ENCODE measurements around the gene DYDC1.
"Not testable (repeated sequence)": the region's sequence is repeated elsewhere in the genome, so short reads cannot be mapped to it uniquely, and the experiment has no call there.

DYDC1 gene
- total RNA-seq: 0 reads per million in 2 experiments

DNA sequence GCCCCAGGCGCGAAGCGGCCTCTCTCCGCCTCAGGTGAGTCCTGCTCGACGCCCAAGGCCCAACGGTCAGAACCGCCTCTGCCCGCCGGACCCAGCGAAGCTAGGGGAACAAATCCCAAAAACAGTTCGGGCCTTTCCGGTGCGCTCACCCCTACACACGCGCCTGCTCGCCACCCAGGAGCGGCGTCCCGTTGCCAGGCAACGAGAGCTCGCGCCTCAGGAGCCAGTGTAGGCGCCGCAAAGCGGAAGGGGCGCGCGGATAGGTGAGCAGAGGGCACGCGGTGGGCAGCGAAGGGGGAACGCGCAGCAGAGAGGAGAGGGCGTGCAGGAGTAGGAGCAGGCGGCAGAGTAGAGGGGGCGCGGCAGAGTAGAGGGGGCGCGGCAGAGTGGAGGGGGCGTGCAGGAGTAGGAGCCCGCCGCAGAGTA is at the start of gene DYDC1, which contains the start of gene DYDC2:
Gene DYDC1, minus strand, starts transcription at position 193 of the 426 bp plus-strand sequence. CDS start 4,154 bp downstream, outside the sequence.
Gene DYDC2, plus strand, starts transcription at position 219 of the 426 bp plus-strand sequence. CDS start 5,663 bp downstream, outside the sequence.
- no peak for DNase-seq (ENCODE audit: low read depth)

DNA sequence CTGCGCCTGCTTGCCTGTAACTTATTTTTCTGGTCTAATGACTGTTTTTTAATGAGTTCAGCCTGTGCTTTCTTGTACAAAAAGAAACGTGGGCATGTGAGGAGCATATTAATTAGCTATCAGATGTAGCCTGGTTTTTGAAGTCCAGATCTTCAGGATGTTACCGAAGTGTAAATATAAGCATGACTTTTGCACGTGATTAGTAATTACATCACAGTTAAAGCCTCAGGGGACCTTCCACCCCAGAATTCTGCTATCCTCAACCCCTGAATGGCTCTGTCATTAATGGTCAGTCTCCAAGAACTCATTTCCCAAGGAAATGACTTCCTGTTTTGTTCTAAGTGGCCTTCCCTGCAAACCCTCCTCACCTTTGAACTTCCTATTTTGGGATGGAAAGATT is 49.6 kb upstream of the DYDC1 start:
- no peak for DNase-seq (ENCODE audit: low read depth)

DNA sequence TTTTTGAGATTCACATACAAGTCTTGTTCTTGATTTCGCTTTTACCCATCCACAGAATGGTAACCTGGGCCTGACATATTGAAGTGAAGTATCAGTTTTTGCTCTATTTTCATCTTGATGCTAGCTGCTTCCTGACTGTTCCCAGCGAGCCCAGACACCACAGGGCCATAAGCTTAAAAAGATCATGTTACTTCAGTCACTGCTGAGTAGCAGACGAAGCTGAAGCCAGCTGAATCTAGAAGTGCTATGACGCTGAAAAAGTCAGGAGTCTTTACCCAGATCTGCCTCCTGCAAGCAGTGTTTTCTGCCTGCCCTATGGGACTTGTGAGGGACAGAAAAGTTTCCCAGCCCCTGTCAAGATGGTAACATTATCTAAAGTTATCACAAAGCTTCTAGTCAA is 49.1 kb upstream of the DYDC1 start:
- DNase-seq (ENCODE audit: low read depth): no peak

DNA sequence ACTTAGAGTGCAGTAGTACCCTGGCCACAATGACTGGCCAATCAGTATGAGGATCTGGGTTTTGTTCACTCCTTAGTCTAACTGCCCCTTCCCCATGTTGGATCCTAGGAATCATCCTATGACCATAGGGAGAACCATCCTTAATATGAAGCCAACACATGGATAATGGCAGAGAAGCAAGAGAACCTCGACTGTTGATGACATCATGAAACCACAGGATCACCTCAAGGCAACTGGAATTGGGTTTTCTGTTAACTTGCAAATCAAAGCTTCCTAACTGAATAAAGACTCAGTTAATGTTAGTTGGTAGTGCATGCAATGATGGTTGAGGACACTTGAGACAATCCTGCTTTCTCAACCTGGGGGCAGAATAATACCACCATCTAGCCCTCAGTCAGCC is 48.5 kb upstream of the DYDC1 start:
- DNase-seq (ENCODE audit: low read depth): no peak

DNA sequence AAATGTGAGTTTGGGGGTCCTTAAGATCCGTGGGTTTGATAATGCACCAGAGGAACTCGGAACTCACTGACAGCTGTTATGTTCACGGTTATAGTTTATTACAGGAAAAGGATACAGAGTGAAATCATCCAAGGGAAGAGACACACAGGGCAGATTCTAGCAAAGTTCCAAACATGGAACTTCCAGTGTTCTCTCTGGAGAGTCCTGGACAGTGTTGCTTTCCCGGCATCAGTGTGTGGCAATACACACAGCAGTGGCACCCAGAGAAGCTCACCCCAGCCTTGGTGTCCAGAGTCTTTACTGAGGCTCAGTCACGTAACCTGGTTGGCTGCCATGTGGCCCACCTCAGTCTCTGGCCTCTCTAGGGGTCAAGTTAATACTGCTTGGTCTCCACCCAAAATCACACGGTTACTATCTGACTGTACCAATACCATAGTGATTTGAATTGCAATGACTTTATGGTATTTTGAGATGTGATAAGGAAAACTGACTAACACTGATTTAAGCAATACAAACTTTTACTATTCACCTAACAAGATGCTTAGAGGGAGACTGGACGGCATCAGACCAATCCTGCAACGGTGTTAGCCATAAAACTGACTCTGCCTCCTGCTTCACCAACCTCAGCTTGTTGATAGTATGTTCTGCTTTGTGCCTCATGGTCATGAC is 43.7 kb upstream of the DYDC1 start:
- no peak for DNase-seq (ENCODE audit: low read depth)

DNA sequence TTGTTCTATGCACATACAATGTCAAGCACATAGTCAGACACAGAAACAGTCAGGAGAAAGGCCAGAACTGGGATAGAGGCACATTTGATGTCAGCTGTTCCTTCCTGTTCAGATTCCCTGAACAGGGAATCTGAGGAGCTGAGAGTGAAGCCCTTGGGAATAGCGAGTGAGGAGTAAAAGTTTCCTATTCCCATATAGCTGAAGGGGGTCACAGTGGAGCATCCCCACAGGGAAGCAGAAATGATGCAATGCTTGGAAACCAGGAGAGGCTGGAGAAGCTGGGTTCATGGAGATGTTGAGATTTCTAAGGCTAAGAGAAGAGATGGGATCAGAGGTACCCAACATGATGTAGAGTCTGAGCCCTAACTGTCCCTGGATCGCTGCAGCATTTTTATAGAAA is 40.5 kb upstream of the DYDC1 start:
- DNase-seq (ENCODE audit: low read depth): no peak

DNA sequence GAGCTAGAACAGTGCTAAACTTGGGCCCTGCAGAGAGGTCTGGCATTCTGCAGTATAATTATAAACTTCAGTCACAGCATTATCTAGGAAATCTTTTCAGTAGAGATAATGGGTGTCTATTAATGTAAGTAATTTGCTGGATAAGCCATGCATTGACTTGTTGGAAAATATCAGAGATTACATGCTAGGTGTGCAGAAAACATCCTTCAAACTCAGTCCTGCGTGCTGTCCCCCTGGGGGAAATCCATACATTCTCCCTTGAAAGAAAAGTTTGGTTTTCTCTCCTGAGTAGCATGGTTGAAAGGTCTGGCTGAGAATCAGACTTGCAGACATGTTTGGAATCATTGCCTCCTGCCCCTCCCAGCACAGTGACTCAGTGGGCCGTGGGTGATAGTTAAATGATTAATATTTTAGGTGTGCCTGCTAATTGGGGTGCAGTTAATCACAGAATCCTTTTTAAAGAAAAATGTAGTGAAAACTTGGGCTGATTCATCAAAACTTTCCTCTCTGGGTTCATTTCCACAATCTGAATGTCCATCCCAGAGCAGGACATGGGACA is 37.9 kb upstream of the DYDC1 start:
- no peak for DNase-seq (ENCODE audit: low read depth)

DNA sequence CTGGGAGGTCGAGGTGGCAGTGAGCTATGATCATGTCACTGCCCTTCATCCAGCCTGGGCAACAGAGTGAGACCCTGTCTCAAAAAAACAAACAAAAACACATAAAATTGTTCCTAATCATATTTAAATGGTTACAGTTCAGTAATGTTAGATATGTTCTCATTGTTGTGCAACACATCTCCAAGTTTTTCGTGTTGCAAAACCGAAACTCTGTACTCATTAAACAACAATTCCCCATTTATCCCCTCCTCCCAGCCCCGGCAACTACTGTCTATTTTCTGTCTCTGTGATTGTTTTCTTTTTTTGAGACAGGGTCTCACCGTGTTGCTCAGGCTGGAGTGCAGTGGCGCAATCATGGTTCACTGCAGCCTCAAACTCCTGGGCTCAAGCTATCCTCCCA is 35.7 kb upstream of the DYDC1 start:
- DNase-seq (ENCODE audit: low read depth): no peak

DNA sequence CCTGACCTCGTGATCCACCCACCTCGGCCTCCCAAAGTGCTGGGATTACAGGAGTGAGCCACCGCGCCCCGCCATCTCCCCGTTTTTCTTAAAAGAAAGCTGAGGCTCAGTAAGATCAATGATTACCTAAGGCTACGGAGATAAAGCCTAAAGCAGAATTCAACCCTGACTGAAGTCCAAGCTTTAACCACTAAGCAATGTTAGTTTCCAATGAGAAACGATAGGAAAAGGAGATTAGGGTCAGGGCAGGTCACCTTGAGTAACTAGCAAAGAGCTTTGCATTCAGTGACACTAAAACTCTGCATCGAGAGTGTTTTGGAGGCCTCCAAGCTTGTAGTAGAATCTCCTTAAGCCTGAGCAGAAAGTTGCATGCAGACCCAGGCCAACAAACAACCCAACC is 34.2 kb upstream of the DYDC1 start:
- DNase-seq (ENCODE audit: low read depth): no peak

DNA sequence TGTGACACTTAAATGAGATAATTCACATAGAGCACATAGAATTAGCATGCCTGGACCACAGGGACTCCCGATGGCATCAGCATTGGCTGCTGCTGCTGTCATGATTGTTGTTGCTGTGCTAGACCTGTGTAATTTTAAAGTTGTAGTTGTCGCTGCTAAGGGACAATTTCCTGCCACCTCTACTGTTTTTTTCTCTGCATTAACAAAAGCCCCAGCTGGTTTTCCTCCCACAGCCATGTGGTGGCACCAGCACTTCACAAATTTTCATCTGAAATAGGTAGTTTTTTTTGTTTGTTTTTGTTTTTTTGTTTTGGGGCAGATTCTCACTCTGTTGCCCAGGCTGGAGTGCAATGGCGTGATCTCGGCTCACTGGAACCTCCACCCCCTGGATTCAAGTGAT is 26.4 kb upstream of the DYDC1 start:
- DNase-seq (ENCODE audit: low read depth): peak; percentile 30

DNA sequence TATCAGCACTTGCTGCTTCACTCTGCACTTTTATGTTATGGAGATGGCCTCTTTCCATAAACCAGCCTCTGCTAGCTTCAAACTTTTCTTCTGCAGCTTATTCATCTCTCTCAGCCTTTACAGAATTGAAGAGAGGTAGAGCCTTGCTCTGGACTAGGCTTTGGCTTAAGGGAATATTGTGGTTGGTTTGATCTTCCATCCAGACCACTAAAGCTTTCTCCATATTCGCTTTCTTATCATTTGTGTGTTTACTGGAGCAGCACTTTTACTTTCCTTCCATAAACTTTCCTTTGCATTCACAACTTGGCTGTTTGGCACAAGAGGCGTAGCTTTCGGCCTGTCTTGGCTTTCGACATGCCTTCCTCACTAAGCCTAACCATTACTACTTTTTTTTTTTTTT is 23.6 kb upstream of the DYDC1 start:
- DNase-seq (ENCODE audit: low read depth): no peak

DNA sequence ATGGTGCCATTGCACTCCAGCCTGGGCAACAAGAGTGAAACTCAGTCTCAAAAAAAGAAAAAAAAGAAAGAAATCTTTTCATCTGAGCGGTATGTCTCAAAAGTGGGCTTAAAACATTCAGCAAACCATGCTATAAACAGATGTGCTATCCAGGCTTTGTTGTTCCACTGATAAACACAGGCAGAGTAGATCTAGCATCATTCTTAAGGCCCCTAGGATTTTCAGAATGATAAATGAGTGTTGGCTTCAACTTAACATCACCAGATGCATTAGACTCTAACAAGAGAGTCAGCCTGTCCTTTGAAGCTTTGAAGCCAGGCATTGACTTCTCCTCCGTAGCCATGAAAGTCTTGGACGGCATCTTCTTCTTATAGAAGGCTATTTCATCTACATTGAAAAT is 23.1 kb upstream of the DYDC1 start:
- no peak for DNase-seq (ENCODE audit: low read depth)

DNA sequence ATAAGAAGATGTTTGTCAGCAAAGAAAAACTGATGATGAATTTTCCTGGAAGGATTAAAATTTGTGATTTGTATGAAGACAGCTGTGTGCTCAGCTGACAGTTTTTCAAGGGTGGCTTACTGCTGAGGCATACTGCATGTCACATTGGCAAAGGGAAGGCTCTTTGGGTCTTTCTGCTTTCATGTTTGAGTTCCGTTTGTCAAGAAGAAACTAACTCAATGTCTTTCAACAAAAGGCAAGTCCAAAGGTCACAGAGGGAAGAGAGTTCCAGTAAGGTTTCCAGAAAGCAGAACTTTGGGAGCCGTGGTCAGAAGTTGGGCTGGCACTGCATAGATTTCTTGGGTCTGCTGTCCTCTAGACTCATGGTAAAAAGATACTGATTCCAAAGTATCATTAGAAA is 16.9 kb upstream of the DYDC1 start:
- no peak for DNase-seq (ENCODE audit: low read depth)

DNA sequence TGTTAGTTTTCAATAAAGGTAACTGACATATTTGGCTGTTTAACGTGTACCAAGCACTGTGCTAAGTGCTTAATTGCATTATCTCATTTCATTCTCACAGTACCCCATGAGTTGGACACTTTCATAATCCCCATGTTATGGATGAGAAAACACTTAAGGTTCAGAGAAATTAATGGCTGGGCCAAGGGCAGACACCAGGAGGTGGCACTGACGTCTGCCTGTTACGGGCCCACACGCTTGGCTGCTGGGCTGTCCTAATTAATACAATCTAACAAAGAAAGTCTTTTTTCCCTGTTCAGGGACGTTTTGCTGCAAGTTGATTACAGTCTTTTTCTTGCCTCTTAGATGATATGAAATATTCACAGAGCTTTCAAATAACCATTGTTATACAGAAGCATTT is 16.1 kb upstream of the DYDC1 start:
- no peak for DNase-seq (ENCODE audit: low read depth)

DNA sequence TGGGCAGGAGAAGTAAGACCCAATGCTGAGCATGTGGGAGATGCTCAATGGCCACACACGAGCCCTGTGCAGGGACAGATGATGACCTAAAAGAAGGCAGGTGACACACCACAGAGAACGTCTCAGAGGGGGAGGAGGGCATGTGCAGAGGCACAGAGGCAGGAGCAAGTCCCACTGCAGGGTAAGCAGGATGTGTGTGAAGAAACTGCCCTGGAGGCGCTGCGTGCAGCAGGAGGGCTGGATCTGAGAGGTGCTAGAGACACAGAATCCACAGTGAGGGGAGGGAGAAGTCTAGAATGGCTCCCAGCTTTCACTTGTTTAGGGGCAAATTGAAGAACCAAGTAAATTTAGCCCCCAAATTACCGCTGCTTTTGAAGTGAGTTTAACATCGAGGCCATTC is 14.9 kb upstream of the DYDC1 start:
- DNase-seq (ENCODE audit: low read depth): no peak

DNA sequence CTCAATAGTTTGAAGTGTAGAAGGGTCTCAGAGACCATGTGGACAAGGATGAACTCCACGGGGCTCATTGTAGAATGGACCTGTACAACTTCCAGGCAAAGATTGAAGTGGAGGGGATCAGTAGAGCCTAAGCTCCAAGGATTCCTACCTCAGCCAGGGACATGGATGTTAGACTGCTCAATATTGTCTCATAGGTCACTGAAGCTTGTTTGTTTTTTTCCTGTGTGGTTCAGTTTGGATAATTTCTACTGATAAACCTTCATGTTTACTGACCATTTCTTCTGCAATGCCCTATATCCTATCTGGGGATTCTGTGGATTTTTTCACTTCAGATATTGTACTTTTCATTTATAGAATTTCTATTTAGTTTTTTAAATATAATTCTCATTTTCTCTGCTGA is 9.0 kb upstream of the DYDC1 start:
- no peak for DNase-seq (ENCODE audit: low read depth)

DNA sequence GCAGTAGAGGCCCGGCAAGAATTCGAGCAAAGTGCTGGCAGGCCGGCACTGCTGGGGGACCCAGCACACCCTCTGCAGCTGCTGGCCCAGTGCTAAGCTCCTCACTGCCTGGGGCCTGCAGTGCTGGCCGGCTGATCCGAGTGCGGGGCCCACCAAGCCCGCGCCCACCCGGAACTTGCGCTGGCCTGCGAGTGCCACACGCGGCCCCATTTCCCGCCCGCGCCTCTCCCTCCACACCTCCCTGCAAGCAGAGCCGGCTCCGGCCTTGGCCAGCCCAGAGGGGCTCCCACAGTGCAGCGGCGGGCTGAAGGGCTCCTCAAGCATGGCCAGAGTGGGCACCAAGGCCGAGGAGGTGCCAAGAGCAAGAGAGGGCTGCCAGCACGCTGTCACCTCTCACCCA is 3.1 kb upstream of the DYDC1 start:
- no peak for DNase-seq (ENCODE audit: low read depth)

DNA sequence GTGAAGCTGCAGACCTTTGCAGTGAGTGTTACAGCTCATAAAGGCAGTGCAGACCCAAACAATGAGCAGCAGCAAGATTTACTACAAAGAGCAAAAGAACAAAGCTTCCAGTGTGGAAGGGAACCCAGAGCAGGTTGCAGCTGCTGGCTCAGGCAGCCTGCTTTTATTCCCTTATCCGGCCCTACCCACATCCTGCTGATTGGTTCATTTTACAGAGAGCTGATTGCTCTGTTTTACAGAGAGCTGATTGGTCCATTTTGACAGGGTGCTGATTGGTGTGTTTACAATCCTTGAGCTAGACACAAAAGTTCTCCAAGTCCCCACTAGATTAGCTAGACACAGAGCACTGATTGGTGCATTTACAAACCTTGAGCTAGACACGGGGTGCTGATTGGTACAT is 2.4 kb upstream of the DYDC1 start:
- not testable (repeated sequence) for DNase-seq (ENCODE audit: low read depth)

DNA sequence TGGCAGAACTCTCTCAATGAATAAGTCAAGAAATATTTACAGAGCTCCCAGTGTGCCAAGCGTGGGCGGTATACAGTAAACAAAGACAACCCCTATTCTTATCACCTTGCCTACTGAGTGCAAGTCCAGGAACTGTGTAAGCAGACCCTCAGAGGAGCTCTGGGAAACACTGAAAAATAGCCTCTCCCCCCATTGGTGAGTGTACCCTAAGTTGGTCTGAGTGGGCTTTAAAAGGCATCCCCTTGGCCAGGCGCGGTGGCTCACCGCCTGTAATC is 1.2 kb upstream of the DYDC1 start:
- DNase-seq (ENCODE audit: low read depth): no peak

DNA sequence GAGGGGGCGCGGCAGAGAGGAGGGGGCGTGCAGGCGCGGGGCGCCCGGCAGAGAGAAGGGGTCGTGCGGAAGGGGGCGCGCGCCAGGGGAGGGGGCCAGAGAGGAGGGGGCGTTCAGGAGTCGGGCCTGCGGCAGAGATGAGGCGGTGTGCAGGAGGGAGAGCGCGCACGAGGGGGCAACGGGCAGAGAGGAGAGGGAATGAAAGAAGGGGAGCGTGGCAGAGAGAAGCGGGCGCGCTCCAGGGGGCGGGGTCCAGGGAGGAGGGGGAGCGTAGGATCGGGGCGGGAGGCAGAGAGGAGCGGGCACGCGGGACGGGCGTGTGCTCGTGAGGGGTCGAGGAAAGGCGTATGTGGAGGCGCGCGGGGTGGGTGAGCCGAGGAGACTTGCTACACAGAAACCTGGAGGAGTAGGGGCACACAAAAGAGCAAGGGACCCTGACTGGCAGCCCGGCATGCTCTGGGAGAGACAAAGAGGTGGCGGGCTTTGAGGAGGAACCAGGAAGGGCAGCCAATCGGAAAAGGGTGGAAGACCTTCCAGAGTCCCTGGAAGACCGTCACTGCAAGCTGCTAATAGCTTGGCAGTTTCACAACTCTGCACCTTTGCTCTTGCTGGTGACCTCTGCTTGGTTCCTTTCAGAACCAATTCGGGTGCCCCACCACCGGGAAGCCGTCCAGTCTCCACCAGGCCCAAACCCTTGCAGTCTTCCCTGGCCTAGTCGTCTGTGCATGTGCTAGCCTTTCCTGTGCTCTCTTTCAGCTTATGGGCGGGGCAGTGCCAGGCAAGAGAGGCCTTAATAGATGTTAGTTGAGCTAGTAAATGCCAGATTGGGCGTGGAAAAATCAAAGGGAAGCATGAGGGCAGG is 665 bp upstream of the DYDC1 start:
- DNase-seq (ENCODE audit: low read depth): no peak

DNA sequence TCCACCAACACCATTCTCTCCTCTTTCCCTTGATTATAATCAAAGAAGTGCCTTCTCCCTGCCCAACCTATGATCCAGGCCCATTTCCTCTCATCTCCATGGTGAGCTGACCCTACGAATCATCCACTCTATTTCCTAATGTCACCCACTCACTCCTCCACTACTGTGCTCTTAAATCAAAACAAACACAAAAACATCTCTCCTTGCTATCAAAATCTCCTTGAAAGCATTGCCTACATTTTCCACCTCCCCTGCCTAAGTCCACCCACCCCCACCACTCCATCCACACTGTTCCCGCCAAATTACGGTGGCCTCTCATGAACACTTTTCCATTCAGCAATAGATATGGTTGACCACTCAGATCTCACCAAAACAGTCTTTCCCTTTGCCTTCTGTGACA is 5.3 kb downstream of the DYDC1 start:
- DNase-seq (ENCODE audit: low read depth): no peak

DNA sequence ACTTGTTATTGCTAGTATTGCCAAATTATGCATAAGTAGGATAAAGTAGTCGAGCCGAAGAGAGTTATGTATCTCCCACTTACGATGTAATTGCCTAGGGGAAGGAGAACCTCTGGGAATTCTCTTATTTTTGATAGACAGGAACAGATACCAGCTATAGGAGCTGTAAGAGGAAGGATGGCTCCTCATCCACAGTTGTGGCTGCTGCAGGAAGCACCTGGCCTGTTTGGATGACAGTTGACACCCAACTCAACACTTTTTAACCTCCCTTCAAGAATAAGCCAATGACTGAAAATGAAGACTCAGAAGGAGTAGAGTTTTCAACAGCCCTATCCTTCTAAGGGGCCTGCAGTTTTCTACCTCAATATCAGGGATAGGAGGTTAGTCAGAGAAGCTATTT is 6.3 kb downstream of the DYDC1 start:
- DNase-seq (ENCODE audit: low read depth): no peak

DNA sequence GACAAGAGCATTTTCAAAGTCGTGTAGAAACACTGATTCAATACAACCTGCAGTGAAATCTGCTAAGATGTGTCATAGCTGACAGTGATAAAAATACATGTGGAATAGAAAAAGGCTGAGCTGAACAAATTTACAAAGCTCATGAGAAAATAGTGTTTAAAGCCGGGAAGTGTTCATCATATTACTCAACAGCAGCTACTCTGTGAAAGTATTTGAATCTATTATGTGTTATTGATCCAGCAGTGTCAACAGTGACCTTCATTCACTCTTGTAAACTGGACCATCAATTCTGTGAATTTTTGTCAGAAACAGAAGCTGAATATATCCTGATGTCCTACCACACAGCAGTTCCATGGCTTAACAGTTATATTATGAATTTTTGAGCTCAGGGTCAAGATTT is 11.6 kb downstream of the DYDC1 start:
- DNase-seq (ENCODE audit: low read depth): no peak
